Endothelial cell of umbilical vein (primary cell): ENCODE measurements around the gene ILRUN. TPM values are rescaled to one million over a fixed set of nuclear protein-coding genes. Genes with fewer than 3 reads are reported as not detected.

ENCODE experiments used
- BruUV-seq: library from RNA; stranded (reverse); fragments of 400-500 nt; replicated peaks from 2 replicates; lab custom pipeline; 2021; lab: Mats Ljungman, UMichigan
- CTCF ChIA-PET: fragments of 300-600, 350-600 bp; sonication (Branson Sonifier 250); formaldehyde crosslinking; loops from one replicate; lab custom pipeline; 2021; ENCODE audit warnings: antibody characterized with exemption, inconsistent platforms; lab: Charles Lee
- POLR2A ChIA-PET: fragments of 300-600, 350-600 bp; sonication (Branson Sonifier 250); formaldehyde crosslinking; loops from one replicate; lab custom pipeline; 2021; ENCODE audit warnings: antibody characterized with exemption, inconsistent platforms; lab: Charles Lee
- DNase-seq: peaks from one replicate; pipeline ENCODE4 v3.0.0-alpha.2; 2011; ENCODE audit warnings: low read depth, low spot score
- FAIRE-seq: peaks from 2 replicates; lab custom pipeline; 2011; peaks lifted over from hg19 to GRCh38; lab: Jason Lieb, UNC
- H2AFZ ChIP-seq: 2 replicates; pipeline ENCODE4 v1.6.0; 2012; ENCODE audit warnings: low read depth, low read length, control low read depth, inconsistent platforms
- H3K27ac ChIP-seq: 2 replicates; pipeline ENCODE4 v1.5.1; 2011; ENCODE audit warnings: low read depth, mild to moderate bottlenecking, control low read depth, low read length, moderate library complexity; ENCODE audit not compliant: insufficient read depth
- H3K27me3 ChIP-seq, 2 experiments: 2 replicates each; pipeline versions ENCODE4 v1.6.0 to v1.6.1; 2011; ENCODE audit warnings: low read length in 2 of 2, mixed read lengths in 1 of 2; ENCODE audit not compliant: control insufficient read depth in 2 of 2, insufficient read depth in 2 of 2
- H3K36me3 ChIP-seq, 2 experiments: 2 replicates in 1 of 2; 3 replicates in 1 of 2; pipeline ENCODE4 v1.5.1; 2011; ENCODE audit warnings: low read length in 2 of 2, mild to moderate bottlenecking in 1 of 2, moderate library complexity in 1 of 2; ENCODE audit not compliant: control insufficient read depth in 2 of 2, insufficient read depth in 2 of 2; ENCODE audit errors: extremely low read depth in 1 of 2
- H3K4me1 ChIP-seq: 3 replicates; pipeline ENCODE4 v1.5.1; 2011; ENCODE audit warnings: mild to moderate bottlenecking, low read length; ENCODE audit not compliant: control insufficient read depth, insufficient read depth; ENCODE audit errors: extremely low read depth
- H3K4me2 ChIP-seq: 2 replicates; pipeline ENCODE4 v1.6.1; 2011; ENCODE audit warnings: low read length, control low read depth, mixed read lengths; ENCODE audit not compliant: insufficient read depth
- H3K4me3 ChIP-seq, 3 experiments: fragments of 200-600 bp in 1 of 3; sonication (generic), shearing (Covaris generic) in 1 of 3; replicated peaks in 1 of 3; 2 replicates each; pipeline ENCODE4 v1.5.1; 2011 to 2016; ENCODE audit warnings: control low read depth in 3 of 3, low read length in 3 of 3, mild to moderate bottlenecking in 2 of 3, inconsistent platforms in 1 of 3, low read depth in 1 of 3, moderate library complexity in 1 of 3; ENCODE audit not compliant: insufficient read depth in 1 of 3
- H3K79me2 ChIP-seq: 2 replicates; pipeline ENCODE4 v1.6.0; 2012; ENCODE audit warnings: low read length, inconsistent platforms; ENCODE audit not compliant: control insufficient read depth, insufficient read depth
- H3K9ac ChIP-seq: replicated peaks from 2 replicates; pipeline ENCODE3; 2011; ENCODE audit warnings: low read length, control low read depth; ENCODE audit not compliant: insufficient read depth; ENCODE audit errors: extremely low read depth
- H3K9me1 ChIP-seq: replicated peaks from 3 replicates; pipeline ENCODE4 v1.6.0; 2011; ENCODE audit warnings: mild to moderate bottlenecking, low read length; ENCODE audit not compliant: control insufficient read depth, insufficient read depth; ENCODE audit errors: extremely low read depth
- H3K9me3 ChIP-seq: replicated peaks from 2 replicates; pipeline ENCODE4 v1.5.1; 2012; ENCODE audit warnings: low read length, inconsistent platforms; ENCODE audit not compliant: control insufficient read depth, insufficient read depth
- H4K20me1 ChIP-seq: replicated peaks from 2 replicates; pipeline ENCODE3; 2011; ENCODE audit warnings: mild to moderate bottlenecking, low read length; ENCODE audit not compliant: control insufficient read depth, insufficient read depth; ENCODE audit errors: extremely low read depth
- CTCF ChIP-seq, 2 donors: IDR thresholded peaks; 1 replicate in 1 of 2; 2 replicates in 1 of 2; pipeline ENCODE4 v1.5.1; 2011; ENCODE audit warnings: low read length in 2 of 2, mild to moderate bottlenecking in 2 of 2, moderate library complexity in 2 of 2, control low read depth in 1 of 2, inconsistent platforms in 1 of 2, low read depth in 1 of 2; ENCODE audit not compliant: insufficient read depth in 1 of 2; ENCODE audit errors: extremely low read depth in 1 of 2
- EZH2 ChIP-seq: IDR thresholded peaks from 2 replicates; pipeline ENCODE4 v1.6.1; 2012; ENCODE audit warnings: borderline replicate concordance, low read depth, mild to moderate bottlenecking, moderate library complexity, low read length, inconsistent platforms; ENCODE audit not compliant: severe bottlenecking
- FOS ChIP-seq: IDR thresholded peaks from 2 replicates; pipeline ENCODE4 v1.6.1; 2011; ENCODE audit warnings: mild to moderate bottlenecking, low read length, moderate library complexity, borderline replicate concordance; ENCODE audit not compliant: insufficient read depth
- GATA2 ChIP-seq: IDR thresholded peaks from 2 replicates; pipeline ENCODE4 v1.7.0; 2011; ENCODE audit warnings: low read depth, mild to moderate bottlenecking, moderate library complexity, mixed read lengths, low read length; ENCODE audit not compliant: insufficient read length, insufficient read depth
- JUN ChIP-seq: IDR thresholded peaks from 2 replicates; pipeline ENCODE4 v1.6.1; 2011; ENCODE audit warnings: borderline replicate concordance, low read depth; ENCODE audit not compliant: insufficient read length, insufficient read depth
- MAX ChIP-seq: IDR thresholded peaks from 2 replicates; pipeline ENCODE4 v1.6.1; 2011; ENCODE audit not compliant: insufficient read depth, insufficient read length
- MYC ChIP-seq: IDR thresholded peaks from one replicate; pipeline ENCODE4 v1.6.1; 2011; ENCODE audit warnings: mild to moderate bottlenecking, low read depth, low read length
- POLR2A ChIP-seq: IDR thresholded peaks from 2 replicates; pipeline ENCODE4 v1.6.1; 2012; ENCODE audit warnings: low read depth, mild to moderate bottlenecking, control low read depth, low read length
- POLR2AphosphoS5 ChIP-seq: IDR thresholded peaks from 2 replicates; pipeline ENCODE4 v1.6.1; 2012; ENCODE audit warnings: low read depth, mild to moderate bottlenecking, control low read depth, low read length, moderate library complexity; ENCODE audit not compliant: insufficient read depth
- dilution Hi-C: fragments of 300-500 bp; cut with MboI; formaldehyde crosslinking; loops from one replicate; pipeline ENCODE4 v1.15.0; 2019; ENCODE audit warnings: low sequenced_read_pairs; ENCODE audit not compliant: extremely low pct_ligation_motif_present
- intact Hi-C: fragments of 100-400 bp; cut with micrococcal nuclease; formaldehyde crosslinking; loops from one replicate; pipeline ENCODE4 v1.10.0; 2022
- polyA plus RNA-seq, 4 experiments: library from polyadenylated mRNA; depleted of rRNA in 3 of 4; stranded (reverse) in 3 of 4; unstranded in 1 of 4; fragments of >200 nt; gene quantifications; 2 replicates each; pipeline versions ENCODE4 v1.2.1 to v1.2.3, GENCODE V29; 2011 to 2012; ENCODE audit warnings: missing spikeins in 1 of 4
- total RNA-seq: library from RNA; stranded (reverse); gene quantifications from 2 replicates; pipeline ENCODE4 v1.2.3, GENCODE V29; 2021

Gene ILRUN
- total and polyA plus RNA-seq, 2 donors (not counting 3 experiments of a cell fraction or from before 2014, with no cell fraction given), result 30.5 to 48.9 TPM

- H3K9me3 ChIP-seq, result no peaks in the 10 kb centered on the region
- intact Hi-C loops, result no loop called here
- no peak overlapping the region for H3K4me2 ChIP-seq
- H3K27me3 ChIP-seq, result no peaks in the 10 kb centered on the region
- peaks cover 22% of the 10 kb centered on the region for H3K4me1 ChIP-seq
- peaks cover 73% of the 10 kb centered on the region for H3K79me2 ChIP-seq
- H3K4me3 ChIP-seq, result no peak overlapping the region
- no peaks in the 10 kb centered on the region for H3K36me3 ChIP-seq
- TF ChIP-seq GATA2 (no peak), POLR2A (no peak), FOS (no peak), MYC (no peak), CTCF (IDR thresholded peaks at IDR 0.05; ENCODE audit: extremely low read depth in 1 of 2, insufficient read depth in 1 of 2, low read depth in 1 of 2, low read length in 2 of 2) (no peak), MAX (no peak), EZH2 (no peak), POLR2AphosphoS5 (no peak), JUN (no peak)
- FAIRE-seq (no peak), DNase-seq (peak; percentile 14)
- H2AFZ ChIP-seq, result no peak overlapping the region
- no TSS peak for BruUV-seq
- ChIA-PET CTCF (interaction anchor here (1.5 kb wide), 2 partner anchors 16 to 19 kb away, joined by 3 read pairs; no protein-coding TSS in a partner anchor), POLR2A (interaction anchor here (0.6 kb wide), 1 partner anchor 19 kb away, joined by 3 read pairs; no protein-coding TSS in a partner anchor)
- H3K9me1 ChIP-seq, result no peaks in the 10 kb centered on the region
- dilution Hi-C loops, result no loop called here
- H3K27ac ChIP-seq, result no peak overlapping the region
- peaks cover 3% of the 10 kb centered on the region for H4K20me1 ChIP-seq
- H3K9ac ChIP-seq, result no peak overlapping the region
These were observed 23.9 kb downstream of the ILRUN start for GRCh38 chr6:34672657-34673043.
